Activated CD8-positive, alpha-beta T cell treated with anti-CD3 and anti-CD28 coated beads for 36 hours (primary cell): ENCODE results near the gene COLEC12. TPM values are rescaled to one million over a fixed set of nuclear protein-coding genes. Genes with fewer than 3 reads are reported as not detected.
"Not testable (repeated sequence)": the region's sequence is repeated elsewhere in the genome, so short reads cannot be mapped to it uniquely, and the experiment has no call there.

ENCODE experiments used
- ATAC-seq: fragments of 200-7000 bp; cut with Tn5 transposase; one replicate; pipeline ENCODE4 v1.10.0; 2021; ENCODE audit warnings: mild to moderate bottlenecking, moderate library complexity
- CTCF ChIA-PET: fragments of 350-600 bp; sonication (Branson Sonifier 250); formaldehyde crosslinking; loops from one replicate; lab custom pipeline; 2021; ENCODE audit warnings: antibody characterized with exemption; lab: Charles Lee
- POLR2A ChIA-PET: fragments of 350-600 bp; sonication (Branson Sonifier 250); formaldehyde crosslinking; loops from one replicate; lab custom pipeline; 2021; ENCODE audit warnings: antibody characterized with exemption; lab: Charles Lee
- DNase-seq: peaks from one replicate; pipeline ENCODE4 v3.0.0-alpha.2; 2020
- H3K27ac Mint-ChIP-seq: one replicate; pipeline ENCODE4 v1.8.0; 2021; ENCODE audit warnings: mild to moderate bottlenecking, mixed read lengths
- H3K27me3 Mint-ChIP-seq: one replicate; pipeline ENCODE4 v1.8.0; 2021; ENCODE audit warnings: mixed read lengths
- H3K36me3 Mint-ChIP-seq: one replicate; pipeline ENCODE4 v1.8.0; 2021; ENCODE audit warnings: low read depth, mixed read lengths
- H3K4me1 Mint-ChIP-seq: one replicate; pipeline ENCODE4 v1.8.0; 2021; ENCODE audit warnings: low read depth, mixed read lengths
- H3K4me3 Mint-ChIP-seq: one replicate; pipeline ENCODE4 v1.8.0; 2021; ENCODE audit warnings: mild to moderate bottlenecking, moderate library complexity, mixed read lengths
- H3K9me3 Mint-ChIP-seq: one replicate; pipeline ENCODE4 v1.8.0; 2021; ENCODE audit warnings: mixed read lengths
- intact Hi-C: fragments of 100-400 bp; cut with micrococcal nuclease; formaldehyde crosslinking; loops from one replicate; pipeline ENCODE4 v1.10.0; 2022
- total RNA-seq, 2 experiments: library from RNA; stranded (reverse); gene quantifications; one replicate each; pipeline ENCODE4 v1.2.3, GENCODE V29; 2021
- TF ChIP-seq, protein P1 (sequence below): fragments of 200-600 bp; IDR thresholded peaks from one replicate; pipeline ENCODE4 v1.8.0; 2022; ENCODE audit warnings: antibody characterized with exemption, mild to moderate bottlenecking

Gene COLEC12
- total RNA-seq, 2 experiments from 2014 or later, result not detected

DNA sequence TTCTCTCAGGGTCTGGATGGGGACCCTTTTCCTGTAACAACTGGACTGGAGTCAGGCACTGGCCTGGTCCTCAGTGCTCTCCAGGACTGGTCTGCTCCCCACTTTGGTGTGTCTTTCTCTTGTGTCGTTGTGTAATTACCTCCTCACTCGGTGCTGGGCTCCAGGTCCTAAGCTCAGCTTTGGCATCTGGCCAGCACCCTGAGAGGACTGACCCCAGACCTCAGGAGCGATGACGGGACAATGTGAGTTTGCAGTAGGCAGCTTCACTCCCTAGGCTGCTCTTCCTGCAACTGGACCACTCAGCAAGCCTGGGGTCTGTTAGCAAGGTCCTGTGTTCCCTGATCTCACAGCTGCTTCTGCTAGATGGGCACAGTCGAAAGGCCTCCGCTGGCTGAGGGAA, 93.8 kb downstream of the COLEC12 start:
- Mint-ChIP-seq H3K27me3 (peaks cover 10% of the 10 kb centered on the region), H3K9me3 (peaks cover 8% of the 10 kb centered on the region), H3K36me3 (no peaks in the 10 kb centered on the region), H3K4me1 (no peaks in the 10 kb centered on the region), H3K4me3 (no peak overlapping the region), H3K27ac (no peak overlapping the region)
- ChIA-PET POLR2A (no interaction called here), CTCF (no interaction called here)
- ATAC-seq (no peak), DNase-seq (no peak)
- intact Hi-C loops, result no loop called here
- TF ChIP-seq, protein P1, sequence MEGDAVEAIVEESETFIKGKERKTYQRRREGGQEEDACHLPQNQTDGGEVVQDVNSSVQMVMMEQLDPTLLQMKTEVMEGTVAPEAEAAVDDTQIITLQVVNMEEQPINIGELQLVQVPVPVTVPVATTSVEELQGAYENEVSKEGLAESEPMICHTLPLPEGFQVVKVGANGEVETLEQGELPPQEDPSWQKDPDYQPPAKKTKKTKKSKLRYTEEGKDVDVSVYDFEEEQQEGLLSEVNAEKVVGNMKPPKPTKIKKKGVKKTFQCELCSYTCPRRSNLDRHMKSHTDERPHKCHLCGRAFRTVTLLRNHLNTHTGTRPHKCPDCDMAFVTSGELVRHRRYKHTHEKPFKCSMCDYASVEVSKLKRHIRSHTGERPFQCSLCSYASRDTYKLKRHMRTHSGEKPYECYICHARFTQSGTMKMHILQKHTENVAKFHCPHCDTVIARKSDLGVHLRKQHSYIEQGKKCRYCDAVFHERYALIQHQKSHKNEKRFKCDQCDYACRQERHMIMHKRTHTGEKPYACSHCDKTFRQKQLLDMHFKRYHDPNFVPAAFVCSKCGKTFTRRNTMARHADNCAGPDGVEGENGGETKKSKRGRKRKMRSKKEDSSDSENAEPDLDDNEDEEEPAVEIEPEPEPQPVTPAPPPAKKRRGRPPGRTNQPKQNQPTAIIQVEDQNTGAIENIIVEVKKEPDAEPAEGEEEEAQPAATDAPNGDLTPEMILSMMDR, result no peak

DNA sequence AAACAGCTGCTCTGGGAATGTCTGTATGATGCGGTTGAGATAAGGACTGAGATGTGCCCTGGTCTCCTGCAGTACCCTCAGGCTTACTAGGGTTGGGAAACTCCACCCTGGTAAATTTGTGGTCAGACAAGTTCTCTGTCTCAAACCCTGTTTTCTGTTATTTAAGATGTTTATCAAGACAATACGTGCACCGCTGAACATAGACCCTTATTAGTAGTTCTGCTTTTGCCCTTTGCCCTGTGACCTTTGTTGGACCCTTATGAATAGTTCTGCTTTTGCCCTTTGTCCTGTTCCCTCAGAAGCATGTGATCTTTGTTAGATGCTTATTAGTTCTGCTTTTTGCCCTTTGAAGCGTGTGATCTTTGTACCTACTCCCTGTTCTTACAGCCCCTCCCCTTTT, 95.5 kb downstream of the COLEC12 start:
- H3K27me3 Mint-ChIP-seq, intact Hi-C loops, H3K27ac Mint-ChIP-seq, H3K36me3 Mint-ChIP-seq, ATAC-seq, H3K4me1 Mint-ChIP-seq, POLR2A ChIA-PET, H3K4me3 Mint-ChIP-seq, DNase-seq, CTCF ChIA-PET, H3K9me3 Mint-ChIP-seq: not testable (repeated sequence)

DNA sequence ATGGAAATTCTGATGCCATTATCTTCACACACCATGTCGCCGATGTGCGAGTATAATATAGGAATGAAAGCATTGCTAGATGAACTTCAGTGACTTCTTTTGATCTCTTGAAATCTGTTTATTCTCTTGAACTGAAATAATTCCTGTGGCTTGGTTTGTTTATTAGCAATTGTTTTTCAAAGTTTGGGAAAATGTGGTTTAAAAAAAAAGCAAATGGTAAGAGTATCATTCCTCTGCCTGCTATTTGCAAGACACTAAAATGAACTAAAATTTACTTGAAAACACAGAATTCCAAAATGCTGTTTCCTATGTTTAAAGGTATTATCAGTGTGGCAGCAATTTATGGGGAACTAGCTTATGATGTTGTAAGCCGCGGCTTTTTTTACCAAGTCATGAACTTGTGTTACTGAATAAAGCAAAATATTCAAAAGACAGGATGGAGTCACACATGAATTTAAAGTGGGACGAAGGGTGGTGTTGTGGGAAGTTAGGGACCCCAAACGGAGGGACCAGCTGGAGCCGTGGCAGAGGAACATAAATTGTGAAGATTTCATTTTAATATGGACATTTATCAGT, 96.4 kb downstream of the COLEC12 start:
- no peaks in the 10 kb centered on the region for H3K36me3 Mint-ChIP-seq
- ATAC-seq (no peak), DNase-seq (no peak)
- intact Hi-C loops, result no loop called here
- TF ChIP-seq, protein P1, result no peak
- ChIA-PET POLR2A (no interaction called here), CTCF (no interaction called here)
- no peaks in the 10 kb centered on the region for H3K27me3 Mint-ChIP-seq
- no peak overlapping the region for H3K4me3 Mint-ChIP-seq
- no peaks in the 10 kb centered on the region for H3K4me1 Mint-ChIP-seq
- H3K27ac Mint-ChIP-seq, result no peak overlapping the region
- peaks cover 8% of the 10 kb centered on the region for H3K9me3 Mint-ChIP-seq

DNA sequence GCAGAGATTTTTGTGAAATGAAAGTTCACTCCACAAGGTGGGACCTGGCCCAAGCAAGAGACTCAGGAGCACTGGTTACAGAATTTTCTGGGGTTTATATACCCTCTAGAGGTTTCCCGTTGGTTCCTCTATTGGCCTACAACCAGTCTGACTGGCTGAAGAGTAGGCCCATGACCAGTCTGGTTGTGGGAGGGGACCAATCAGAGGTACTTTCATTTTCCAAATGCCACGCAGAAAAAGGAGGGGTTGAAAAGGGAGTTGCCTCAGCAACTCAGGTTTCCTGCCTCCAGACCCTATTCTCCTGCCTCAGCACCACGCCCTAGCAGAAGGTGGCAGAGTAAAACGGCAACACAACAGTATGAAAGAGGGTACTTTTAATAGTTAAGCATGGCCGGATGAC, 98.4 kb downstream of the COLEC12 start:
- Mint-ChIP-seq H3K9me3 (peaks cover 8% of the 10 kb centered on the region), H3K27me3 (no peaks in the 10 kb centered on the region), H3K36me3 (no peaks in the 10 kb centered on the region), H3K4me3 (no peak overlapping the region), H3K27ac (no peak overlapping the region), H3K4me1 (no peaks in the 10 kb centered on the region)
- no peak for ATAC-seq
- intact Hi-C loops, result no loop called here
- no peak for DNase-seq
- POLR2A ChIA-PET, result no interaction called here
- CTCF ChIA-PET, result no interaction called here
- TF ChIP-seq, protein P1, result no peak

DNA sequence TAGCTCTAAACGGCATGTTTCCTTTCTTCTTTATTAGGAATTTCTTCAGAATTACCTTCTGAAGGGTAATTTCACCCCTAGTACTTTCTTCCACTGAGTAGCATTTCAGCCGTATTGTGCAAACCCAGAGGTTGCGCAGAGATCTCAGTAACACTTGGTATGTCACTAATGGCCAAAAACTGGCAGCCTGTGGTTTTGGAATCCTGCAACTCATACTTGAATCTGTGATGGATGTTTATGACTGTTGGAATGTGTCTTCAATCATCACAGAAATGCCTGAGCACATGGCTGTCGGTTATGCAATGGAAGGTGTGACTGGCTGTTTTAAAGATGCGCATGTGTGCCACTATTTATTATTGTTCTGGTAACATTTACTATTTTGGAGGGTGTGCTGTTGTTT, 100.0 kb downstream of the COLEC12 start:
- DNase-seq (no peak), ATAC-seq (no peak)
- ChIA-PET CTCF (no interaction called here), POLR2A (no interaction called here)
- no peaks in the 10 kb centered on the region for H3K27me3 Mint-ChIP-seq
- no peaks in the 10 kb centered on the region for H3K36me3 Mint-ChIP-seq
- H3K4me1 Mint-ChIP-seq, result no peaks in the 10 kb centered on the region
- peaks cover 6% of the 10 kb centered on the region for H3K9me3 Mint-ChIP-seq
- TF ChIP-seq, protein P1, result no peak
- intact Hi-C loops, result no loop called here
- H3K27ac Mint-ChIP-seq, result no peak overlapping the region
- no peak overlapping the region for H3K4me3 Mint-ChIP-seq
